DND-41 (cell line): ENCODE results near the gene AFF2.

ENCODE experiments used
- ATAC-seq: fragments of 200-7000 bp; cut with Tn5 transposase; 3 replicates; pipeline ENCODE4 v1.9.1; 2021; ENCODE audit warnings: low read depth; ENCODE audit not compliant: insufficient read depth
- DNase-seq: peaks from one replicate; pipeline ENCODE4 v3.0.0-alpha.2; 2020
- H2AFZ ChIP-seq: 2 replicates; pipeline ENCODE4 v1.6.0; 2012; ENCODE audit warnings: low read depth, low read length
- H3K27ac ChIP-seq: 2 replicates; pipeline ENCODE4 v1.5.1; 2012; ENCODE audit warnings: low read length, inconsistent platforms
- H3K27me3 ChIP-seq: fragments of 200-600 bp; sonication (generic); 2 replicates; pipeline ENCODE4 v1.6.0; 2012; ENCODE audit warnings: low read length, mild to moderate bottlenecking, inconsistent platforms; ENCODE audit not compliant: insufficient read depth, poor library complexity
- H3K36me3 ChIP-seq: 2 replicates; pipeline ENCODE4 v1.5.1; 2012; ENCODE audit warnings: low read length, inconsistent platforms; ENCODE audit not compliant: insufficient read depth
- H3K4me1 ChIP-seq: 2 replicates; pipeline ENCODE4 v1.5.1; 2012; ENCODE audit warnings: mild to moderate bottlenecking, low read length; ENCODE audit not compliant: insufficient read depth
- H3K4me2 ChIP-seq: 2 replicates; pipeline ENCODE4 v1.6.0; 2012; ENCODE audit warnings: mild to moderate bottlenecking, moderate library complexity, low read length, inconsistent platforms; ENCODE audit not compliant: insufficient read depth
- H3K4me3 ChIP-seq, 2 experiments: fragments of 200-600 bp in 1 of 2; shearing (Covaris generic) in 1 of 2; 2 replicates each; pipeline ENCODE4 v1.5.1; 2012 to 2016; ENCODE audit warnings: inconsistent platforms in 2 of 2, low read length in 2 of 2, mild to moderate bottlenecking in 2 of 2, low read depth in 1 of 2, moderate library complexity in 1 of 2
- H3K79me2 ChIP-seq: 2 replicates; pipeline ENCODE4 v1.6.0; 2012; ENCODE audit warnings: low read length, inconsistent platforms; ENCODE audit not compliant: insufficient read depth
- H3K9ac ChIP-seq: 2 replicates; pipeline ENCODE4 v1.6.0; 2012; ENCODE audit warnings: low read depth, mild to moderate bottlenecking, inconsistent platforms, low read length, moderate library complexity
- H3K9me3 ChIP-seq: 2 replicates; pipeline ENCODE4 v1.5.1; 2012; ENCODE audit warnings: low read length, moderate library complexity, mild to moderate bottlenecking, inconsistent platforms; ENCODE audit not compliant: insufficient read depth, severe bottlenecking
- H4K20me1 ChIP-seq: 2 replicates; pipeline ENCODE4 v1.6.0; 2012; ENCODE audit warnings: low read length; ENCODE audit not compliant: insufficient read depth
- EZH2 ChIP-seq: IDR thresholded peaks from 3 replicates; pipeline ENCODE4 v1.6.1; 2012; ENCODE audit warnings: borderline replicate concordance, low read depth, mild to moderate bottlenecking, moderate library complexity, low read length, inconsistent platforms; ENCODE audit not compliant: severe bottlenecking
- TF ChIP-seq, protein P1 (sequence below): IDR thresholded peaks from 2 replicates; pipeline ENCODE4 v1.5.1; 2012; ENCODE audit warnings: borderline replicate concordance, low read length, moderate library complexity, mild to moderate bottlenecking; ENCODE audit not compliant: poor library complexity, severe bottlenecking; ENCODE audit errors: extremely low read depth

Gene AFF2

DNA sequence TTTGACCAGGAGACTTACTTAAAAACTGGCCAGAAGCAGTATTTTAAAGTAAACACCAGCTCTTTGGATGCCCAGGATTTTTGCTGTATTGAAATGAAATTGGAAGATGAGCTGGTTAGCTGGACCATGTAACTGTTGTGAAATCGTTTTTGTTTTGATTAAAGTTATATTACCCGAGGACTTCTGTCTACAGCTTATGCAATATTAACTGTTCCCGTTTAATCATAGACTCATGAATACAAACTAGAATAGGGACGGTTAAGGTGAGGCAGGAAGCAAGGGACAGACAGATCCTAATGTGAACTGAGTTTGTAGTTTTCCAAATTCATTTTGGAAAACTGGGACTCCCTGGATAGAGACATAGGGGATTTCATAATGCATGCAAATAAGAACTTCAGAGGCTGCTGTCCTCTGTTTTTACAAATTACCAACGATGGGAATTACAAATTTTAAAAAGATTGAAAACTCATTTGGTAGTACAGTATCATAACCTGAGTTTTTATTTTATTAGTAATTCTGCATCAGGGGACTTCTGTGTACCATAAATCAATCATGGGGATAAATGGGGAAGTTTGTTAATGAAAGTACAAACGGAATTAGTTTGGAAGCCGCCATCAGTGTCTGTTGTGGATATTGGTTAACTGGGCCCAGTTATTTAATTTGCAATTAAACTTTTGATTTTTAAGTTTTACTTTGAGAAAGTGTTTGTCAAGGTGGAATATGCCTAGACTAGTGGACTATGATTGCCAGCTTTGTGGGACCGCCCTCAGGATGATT lies 304.4 kb downstream of the AFF2 start:
- Histone ChIP-seq H3K27me3 (no peaks in the 10 kb centered on the region), H2AFZ (no peak overlapping the region), H4K20me1 (no peaks in the 10 kb centered on the region), H3K36me3 (no peaks in the 10 kb centered on the region), H3K27ac (no peak overlapping the region), H3K4me1 (no peaks in the 10 kb centered on the region), H3K9ac (no peak overlapping the region), H3K79me2 (no peaks in the 10 kb centered on the region), H3K4me2 (no peak overlapping the region), H3K4me3 (no peak overlapping the region), H3K9me3 (no peaks in the 10 kb centered on the region)
- TF ChIP-seq, protein P1, sequence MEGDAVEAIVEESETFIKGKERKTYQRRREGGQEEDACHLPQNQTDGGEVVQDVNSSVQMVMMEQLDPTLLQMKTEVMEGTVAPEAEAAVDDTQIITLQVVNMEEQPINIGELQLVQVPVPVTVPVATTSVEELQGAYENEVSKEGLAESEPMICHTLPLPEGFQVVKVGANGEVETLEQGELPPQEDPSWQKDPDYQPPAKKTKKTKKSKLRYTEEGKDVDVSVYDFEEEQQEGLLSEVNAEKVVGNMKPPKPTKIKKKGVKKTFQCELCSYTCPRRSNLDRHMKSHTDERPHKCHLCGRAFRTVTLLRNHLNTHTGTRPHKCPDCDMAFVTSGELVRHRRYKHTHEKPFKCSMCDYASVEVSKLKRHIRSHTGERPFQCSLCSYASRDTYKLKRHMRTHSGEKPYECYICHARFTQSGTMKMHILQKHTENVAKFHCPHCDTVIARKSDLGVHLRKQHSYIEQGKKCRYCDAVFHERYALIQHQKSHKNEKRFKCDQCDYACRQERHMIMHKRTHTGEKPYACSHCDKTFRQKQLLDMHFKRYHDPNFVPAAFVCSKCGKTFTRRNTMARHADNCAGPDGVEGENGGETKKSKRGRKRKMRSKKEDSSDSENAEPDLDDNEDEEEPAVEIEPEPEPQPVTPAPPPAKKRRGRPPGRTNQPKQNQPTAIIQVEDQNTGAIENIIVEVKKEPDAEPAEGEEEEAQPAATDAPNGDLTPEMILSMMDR = no peak
- no peak for TF ChIP-seq EZH2
- ATAC-seq (no peak), DNase-seq (no peak)

DNA sequence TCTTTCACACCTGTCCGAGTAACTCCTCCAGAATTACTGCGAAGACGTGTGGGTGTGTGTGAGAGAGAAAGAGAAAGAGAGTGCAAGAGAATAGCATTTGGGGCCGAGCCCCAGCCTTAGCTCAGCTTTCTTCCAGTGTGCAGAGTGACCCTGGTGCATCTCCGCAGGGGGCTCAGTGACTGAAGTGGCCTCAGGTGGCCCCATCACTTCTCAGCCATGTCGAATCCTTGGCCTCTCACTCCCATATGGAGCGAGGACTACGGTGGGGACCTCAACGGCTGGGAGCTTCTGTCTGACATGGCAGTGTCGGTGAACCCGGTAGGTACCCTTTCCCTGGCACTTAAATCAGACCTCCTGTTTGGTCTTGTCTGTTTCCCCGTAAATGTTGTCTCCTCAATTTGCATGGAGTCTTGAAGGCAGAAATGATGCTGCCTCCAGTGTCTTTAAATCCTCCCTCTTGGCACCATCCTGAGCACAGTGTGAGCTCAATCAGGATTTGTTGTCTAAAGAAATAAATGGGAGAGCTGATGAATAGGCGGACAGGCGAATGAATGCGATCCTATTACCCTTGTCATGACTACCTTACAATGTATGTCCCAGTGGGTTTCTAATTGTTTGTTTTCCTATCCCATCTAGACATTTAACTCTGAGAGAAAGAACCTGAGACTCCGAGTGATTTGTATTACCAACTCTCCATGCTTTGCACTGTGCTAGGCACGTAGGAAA lies 305.9 kb downstream of the AFF2 start:
- no peak overlapping the region for H3K4me3 ChIP-seq

DNA sequence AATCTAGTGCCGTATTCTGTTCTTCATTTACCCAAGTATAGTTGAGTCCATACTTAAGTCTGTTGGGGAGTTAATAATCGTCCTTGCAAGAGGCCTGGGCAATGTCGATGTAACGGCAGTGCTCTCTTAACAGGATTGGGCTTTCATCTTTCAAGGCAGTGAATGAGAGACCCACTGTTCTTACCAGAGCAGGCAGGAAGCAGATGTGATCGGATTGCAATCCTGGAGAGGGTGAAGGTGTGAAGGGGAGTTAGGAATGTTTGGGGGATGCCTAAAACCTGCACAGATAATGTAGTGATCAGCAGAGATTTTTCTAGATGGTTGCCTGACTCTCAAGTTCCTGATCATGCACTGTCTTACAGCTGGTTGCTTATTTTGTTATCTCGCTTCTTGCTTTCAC lies 308.4 kb downstream of the AFF2 start:
- TF ChIP-seq, protein P1 = no peak
- TF ChIP-seq EZH2 = no peak
- no peaks in the 10 kb centered on the region for H3K36me3 ChIP-seq
- no peaks in the 10 kb centered on the region for H3K9me3 ChIP-seq
- no peak overlapping the region for H3K4me2 ChIP-seq
- no peak overlapping the region for H3K9ac ChIP-seq
- no peaks in the 10 kb centered on the region for H4K20me1 ChIP-seq
- DNase-seq (no peak), ATAC-seq (no peak)
- H2AFZ ChIP-seq = no peak overlapping the region
- no peaks in the 10 kb centered on the region for H3K27me3 ChIP-seq
- H3K4me3 ChIP-seq = no peak overlapping the region
- H3K27ac ChIP-seq = no peak overlapping the region
- H3K4me1 ChIP-seq = no peaks in the 10 kb centered on the region
- H3K79me2 ChIP-seq = no peaks in the 10 kb centered on the region

More for the DNA sequence above, 305.9 kb downstream of the AFF2 start:
- H3K9me3 ChIP-seq = no peaks in the 10 kb centered on the region
- ATAC-seq = no peak
- no peak overlapping the region for H3K27ac ChIP-seq
- no peaks in the 10 kb centered on the region for H4K20me1 ChIP-seq
- no peak for DNase-seq
- H3K79me2 ChIP-seq = no peaks in the 10 kb centered on the region
- TF ChIP-seq, protein P1 = no peak
- TF ChIP-seq EZH2 = no peak
- no peak overlapping the region for H2AFZ ChIP-seq
- no peaks in the 10 kb centered on the region for H3K36me3 ChIP-seq
- H3K4me1 ChIP-seq = no peaks in the 10 kb centered on the region
- H3K9ac ChIP-seq = no peak overlapping the region
- H3K4me2 ChIP-seq = no peak overlapping the region
- H3K27me3 ChIP-seq = no peaks in the 10 kb centered on the region
